GM23338 (cell line): ENCODE data around the gene SUGCT. TPM values are rescaled to one million over a fixed set of nuclear protein-coding genes. Genes with fewer than 3 reads are reported as not detected.

Source experiments
- ATAC-seq: fragments of 200-7000 bp; cut with Tn5 transposase; 3 replicates; pipeline ENCODE4 v1.9.1; 2020
- DNase-seq: peaks from one replicate; pipeline ENCODE4 v3.0.0-alpha.2; 2015; ENCODE audit warnings: low spot score
- H2AFZ ChIP-seq: fragments of 200-600 bp; sonication (generic); 2 replicates; pipeline ENCODE4 v1.8.0; 2016; ENCODE audit warnings: antibody characterized with exemption, mild to moderate bottlenecking, moderate library complexity
- H3F3A ChIP-seq: fragments of 200-600 bp; sonication (generic); replicated peaks from 2 replicates; pipeline ENCODE4 v1.8.0; 2017; ENCODE audit warnings: antibody characterized with exemption, mixed run types, low read depth
- H3K27ac ChIP-seq: fragments of 200-600 bp; sonication (generic); 2 replicates; pipeline ENCODE4 v1.6.1; 2016; ENCODE audit warnings: low read depth
- H3K27me3 ChIP-seq: fragments of 200-600 bp; sonication (generic); 2 replicates; pipeline ENCODE4 v1.8.0; 2016; ENCODE audit warnings: mild to moderate bottlenecking, mixed run types, moderate library complexity; ENCODE audit not compliant: insufficient read depth
- H3K36me3 ChIP-seq: fragments of 200-600 bp; sonication (generic); 2 replicates; pipeline ENCODE4 v1.8.0; 2016; ENCODE audit warnings: mild to moderate bottlenecking; ENCODE audit not compliant: insufficient read depth
- H3K4me1 ChIP-seq: fragments of 200-600 bp; sonication (generic); 2 replicates; pipeline ENCODE4 v1.8.0; 2016; ENCODE audit warnings: mild to moderate bottlenecking, moderate library complexity; ENCODE audit not compliant: insufficient read depth
- H3K4me2 ChIP-seq: fragments of 200-600 bp; sonication (generic); 2 replicates; pipeline ENCODE4 v1.7.1; 2017; ENCODE audit warnings: mixed run types
- H3K4me3 ChIP-seq: fragments of 200-600 bp; sonication (generic); 2 replicates; pipeline ENCODE4 v1.6.1; 2016; ENCODE audit warnings: mixed run types
- H3K79me2 ChIP-seq: fragments of 200-600 bp; sonication (generic); replicated peaks from 2 replicates; pipeline ENCODE4 v1.8.0; 2017; ENCODE audit warnings: mild to moderate bottlenecking; ENCODE audit not compliant: insufficient read depth
- H3K9me2 ChIP-seq: fragments of 200-600 bp; sonication (generic); 2 replicates; pipeline ENCODE4 v1.8.0; 2017; ENCODE audit not compliant: insufficient read depth
- H4K20me1 ChIP-seq: fragments of 200-600 bp; sonication (generic); replicated peaks from 2 replicates; pipeline ENCODE4 v1.8.0; 2017; ENCODE audit warnings: mild to moderate bottlenecking; ENCODE audit not compliant: insufficient read depth
- H3K27ac Mint-ChIP-seq: 2 replicates; pipeline ENCODE4 v1.8.0; 2020; ENCODE audit warnings: inconsistent platforms, mild to moderate bottlenecking, moderate library complexity, mixed read lengths
- H3K27me3 Mint-ChIP-seq: 3 replicates; pipeline ENCODE4 v1.8.0; 2022; ENCODE audit warnings: low read depth, mild to moderate bottlenecking, moderate library complexity, mixed read lengths, inconsistent platforms; ENCODE audit not compliant: insufficient read depth, poor library complexity
- H3K36me3 Mint-ChIP-seq: 3 replicates; pipeline ENCODE4 v1.8.0; 2021; ENCODE audit warnings: low read depth, mild to moderate bottlenecking, inconsistent platforms, moderate library complexity, mixed read lengths
- H3K4me1 Mint-ChIP-seq: 3 replicates; pipeline ENCODE4 v1.8.0; 2020; ENCODE audit warnings: mild to moderate bottlenecking, inconsistent platforms, mixed read lengths
- H3K4me3 Mint-ChIP-seq: 3 replicates; pipeline ENCODE4 v1.8.0; 2021; ENCODE audit warnings: moderate library complexity, mild to moderate bottlenecking, inconsistent platforms, mixed read lengths
- H3K9me3 Mint-ChIP-seq: 3 replicates; pipeline ENCODE4 v1.8.0; 2020; ENCODE audit warnings: moderate library complexity, mild to moderate bottlenecking, inconsistent platforms, mixed read lengths
- CREB1 ChIP-seq: fragments of 250-450 bp; sonication (Bioruptor Pico); IDR thresholded peaks from 2 replicates; pipeline ENCODE4 v1.5.0; 2020; ENCODE audit warnings: low read depth, mild to moderate bottlenecking, moderate library complexity
- CTCF ChIP-seq, 2 experiments: fragments of 200-600 bp in 1 of 2; sonication (generic) in 1 of 2; conservative IDR thresholded peaks; 2 replicates each; pipeline versions ENCODE4 v1.5.1 to v1.6.1; 2016 to 2017; ENCODE audit warnings: antibody characterized with exemption in 2 of 2, low read depth in 2 of 2, mild to moderate bottlenecking in 2 of 2, moderate library complexity in 1 of 2
- ETS1 ChIP-seq: IDR thresholded peaks from 2 replicates; pipeline ENCODE4 v1.6.1; 2016; ENCODE audit warnings: antibody characterized with exemption
- EZH2 ChIP-seq: fragments of 200-600 bp; sonication (generic); IDR thresholded peaks from one replicate; pipeline ENCODE4 v1.8.0; 2017; ENCODE audit warnings: antibody characterized with exemption, mild to moderate bottlenecking, low read depth; ENCODE audit not compliant: unreplicated experiment
- EZH2phosphoT487 ChIP-seq: fragments of 200-600 bp; sonication (generic); IDR thresholded peaks from one replicate; pipeline ENCODE4 v1.8.1; 2018; ENCODE audit warnings: antibody characterized with exemption; ENCODE audit not compliant: unreplicated experiment
- JUNB ChIP-seq: IDR thresholded peaks from one replicate; pipeline ENCODE4 v1.6.1; 2016; ENCODE audit warnings: antibody characterized with exemption; ENCODE audit not compliant: unreplicated experiment
- NANOG ChIP-seq: IDR thresholded peaks from 2 replicates; pipeline ENCODE4 v1.6.1; 2016; ENCODE audit warnings: antibody characterized with exemption, borderline replicate concordance
- POLR2AphosphoS5 ChIP-seq: IDR thresholded peaks from 2 replicates; pipeline ENCODE4 v1.6.1; 2016; ENCODE audit warnings: antibody characterized with exemption, low read depth
- REST ChIP-seq: IDR thresholded peaks from one replicate; pipeline ENCODE4 v1.6.1; 2018; ENCODE audit warnings: antibody characterized with exemption; ENCODE audit not compliant: unreplicated experiment
- STAT1 ChIP-seq: IDR thresholded peaks from one replicate; pipeline ENCODE4 v1.6.1; 2016; ENCODE audit warnings: antibody characterized with exemption; ENCODE audit not compliant: unreplicated experiment
- ZNF114 ChIP-seq: fragments of 250-450 bp; sonication (Bioruptor Pico); IDR thresholded peaks from 2 replicates; pipeline ENCODE4 v1.5.0; 2020; ENCODE audit warnings: mild to moderate bottlenecking, moderate library complexity
- ZNF331 ChIP-seq: fragments of 250-450 bp; sonication (Bioruptor Pico); IDR thresholded peaks from 2 replicates; pipeline ENCODE4 v1.5.0; 2020; ENCODE audit warnings: low read depth, mild to moderate bottlenecking, moderate library complexity
- ZNF462 ChIP-seq: fragments of 250-450 bp; sonication (Bioruptor Pico); IDR thresholded peaks from 2 replicates; pipeline ENCODE4 v1.5.0; 2020; ENCODE audit warnings: mild to moderate bottlenecking, moderate library complexity
- polyA plus RNA-seq: library from polyadenylated mRNA; unstranded; fragments of >200 nt; fragmentation: Nextera tagmentation; extraction: Ambion mirVana; gene quantifications from 2 replicates; pipeline ENCODE4 v1.2.1, GENCODE V29; 2016
- total RNA-seq: library from RNA; depleted of rRNA; stranded (reverse); fragments of >200 nt; shearing (Covaris generic); gene quantifications from 2 replicates; pipeline ENCODE4 v1.2.3, GENCODE V29; 2014

Gene SUGCT
- total and polyA plus RNA-seq, 2 experiments from 2014 or later = 4.2 to 5.6 TPM

GRCh38 chr7:40760293-40760964, 625.6 kb downstream of the SUGCT start:
- ATAC-seq (no peak), DNase-seq (no peak)
- H3K36me3 ChIP-seq = no peaks in the 10 kb centered on the region
- no peak overlapping the region for H3K4me3 Mint-ChIP-seq
- no peaks in the 10 kb centered on the region for H3K9me3 Mint-ChIP-seq
- no peaks in the 10 kb centered on the region for H3K36me3 Mint-ChIP-seq
- no peaks in the 10 kb centered on the region for H3K27me3 ChIP-seq
- peaks cover 26% of the 10 kb centered on the region for H3K4me1 Mint-ChIP-seq
- H3K27ac ChIP-seq = no peak overlapping the region
- no peak overlapping the region for H3K4me3 ChIP-seq
- no peaks in the 10 kb centered on the region for H4K20me1 ChIP-seq
- no peaks in the 10 kb centered on the region for H3K27me3 Mint-ChIP-seq
- H3K4me1 ChIP-seq = peaks cover 25% of the 10 kb centered on the region
- H3K9me2 ChIP-seq = no peaks in the 10 kb centered on the region
- H3K79me2 ChIP-seq = no peaks in the 10 kb centered on the region
- H3K27ac Mint-ChIP-seq = no peak overlapping the region
- no peaks in the 10 kb centered on the region for H3F3A ChIP-seq
- TF ChIP-seq EZH2phosphoT487 (no peak), EZH2 (no peak), REST (no peak), NANOG (no peak), ETS1 (no peak), JUNB (no peak), CREB1 (CRISPR knock-in tag) (no peak), CTCF (conservative IDR thresholded peaks at IDR 0.05; ENCODE audit: low read depth in 2 of 2) (no peak), POLR2AphosphoS5 (no peak), STAT1 (no peak), ZNF462 (CRISPR knock-in tag) (no peak), ZNF114 (no peak), ZNF331 (CRISPR knock-in tag) (no peak)
- no peak overlapping the region for H3K4me2 ChIP-seq
- no peak overlapping the region for H2AFZ ChIP-seq
